ENCODE measurements around the gene SERPINA4.

GRCh38 chr14:94600148-94600545, 38.9 kb downstream of the SERPINA4 start:
- TF ChIP-seq POLR2AphosphoS5 (IDR thresholded peaks at IDR 0.05) = no peak
- TF ChIP-seq, protein P1, sequence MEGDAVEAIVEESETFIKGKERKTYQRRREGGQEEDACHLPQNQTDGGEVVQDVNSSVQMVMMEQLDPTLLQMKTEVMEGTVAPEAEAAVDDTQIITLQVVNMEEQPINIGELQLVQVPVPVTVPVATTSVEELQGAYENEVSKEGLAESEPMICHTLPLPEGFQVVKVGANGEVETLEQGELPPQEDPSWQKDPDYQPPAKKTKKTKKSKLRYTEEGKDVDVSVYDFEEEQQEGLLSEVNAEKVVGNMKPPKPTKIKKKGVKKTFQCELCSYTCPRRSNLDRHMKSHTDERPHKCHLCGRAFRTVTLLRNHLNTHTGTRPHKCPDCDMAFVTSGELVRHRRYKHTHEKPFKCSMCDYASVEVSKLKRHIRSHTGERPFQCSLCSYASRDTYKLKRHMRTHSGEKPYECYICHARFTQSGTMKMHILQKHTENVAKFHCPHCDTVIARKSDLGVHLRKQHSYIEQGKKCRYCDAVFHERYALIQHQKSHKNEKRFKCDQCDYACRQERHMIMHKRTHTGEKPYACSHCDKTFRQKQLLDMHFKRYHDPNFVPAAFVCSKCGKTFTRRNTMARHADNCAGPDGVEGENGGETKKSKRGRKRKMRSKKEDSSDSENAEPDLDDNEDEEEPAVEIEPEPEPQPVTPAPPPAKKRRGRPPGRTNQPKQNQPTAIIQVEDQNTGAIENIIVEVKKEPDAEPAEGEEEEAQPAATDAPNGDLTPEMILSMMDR (IDR thresholded peaks at IDR 0.05; ENCODE audit: poor library complexity, severe bottlenecking) = no peak
- no peak for TF ChIP-seq MXI1 (conservative IDR thresholded peaks at IDR 0.05; ENCODE audit: poor library complexity, severe bottlenecking)
- no peak for TF ChIP-seq EP300 (conservative IDR thresholded peaks at IDR 0.05; ENCODE audit: poor library complexity, severe bottlenecking)
- no peak for TF ChIP-seq RAD21 (conservative IDR thresholded peaks at IDR 0.05)
- no peak for TF ChIP-seq EZH2 (IDR thresholded peaks at IDR 0.05; ENCODE audit: borderline replicate concordance, insufficient read depth, low read length, poor library complexity, severe bottlenecking)
